OCI-LY1 (cell line): ENCODE results near the gene BPNT1.

Source experiments
- H2AFZ ChIP-seq: fragments of 200-600 bp; sonication (generic), shearing (Covaris generic); 2 replicates; pipeline ENCODE4 v1.6.0; 2014; ENCODE audit warnings: antibody characterized with exemption, mild to moderate bottlenecking, low read length
- H3F3A ChIP-seq: fragments of 200-600 bp; sonication (generic), shearing (Covaris generic); 2 replicates; pipeline ENCODE4 v1.6.0; 2014; ENCODE audit warnings: mild to moderate bottlenecking, antibody characterized with exemption, low read length, moderate library complexity; ENCODE audit not compliant: insufficient read depth
- H3K27ac ChIP-seq: fragments of 200-600 bp; sonication (generic); 2 replicates; pipeline ENCODE4 v1.5.1; 2014; ENCODE audit warnings: low read length, mixed run types, mild to moderate bottlenecking, low read depth; ENCODE audit not compliant: poor library complexity, severe bottlenecking
- H3K27me3 ChIP-seq: fragments of 200-600 bp; sonication (generic); 2 replicates; pipeline ENCODE4 v1.6.0; 2014; ENCODE audit warnings: antibody characterized with exemption, mild to moderate bottlenecking, low read length, moderate library complexity; ENCODE audit not compliant: insufficient read depth
- H3K36me3 ChIP-seq: fragments of 200-600 bp; sonication (generic); 2 replicates; pipeline ENCODE4 v1.6.1; 2014; ENCODE audit warnings: mild to moderate bottlenecking, antibody characterized with exemption, low read length, moderate library complexity, mixed read lengths; ENCODE audit not compliant: insufficient read depth
- H3K4me1 ChIP-seq: fragments of 200-600 bp; sonication (generic); 2 replicates; pipeline ENCODE4 v1.5.1; 2014; ENCODE audit warnings: mild to moderate bottlenecking, low read length, moderate library complexity; ENCODE audit not compliant: insufficient read depth, severe bottlenecking
- H3K4me2 ChIP-seq: fragments of 200-600 bp; sonication (generic), shearing (Covaris generic); 2 replicates; pipeline ENCODE4 v1.6.1; 2014; ENCODE audit warnings: low read length
- H3K4me3 ChIP-seq: fragments of 200-600 bp; sonication (generic); 2 replicates; pipeline ENCODE4 v1.5.1; 2014; ENCODE audit warnings: low read length, low read depth, mild to moderate bottlenecking, mixed read lengths; ENCODE audit not compliant: poor library complexity, severe bottlenecking
- H3K79me2 ChIP-seq: fragments of 200-600 bp; shearing (Covaris generic); 2 replicates; pipeline ENCODE4 v1.6.1; 2016; ENCODE audit warnings: mixed run types, low read length, mixed read lengths; ENCODE audit not compliant: insufficient read depth
- H3K9ac ChIP-seq: fragments of 200-600 bp; sonication (generic), shearing (Covaris generic); 2 replicates; pipeline ENCODE4 v1.6.1; 2014; ENCODE audit warnings: mild to moderate bottlenecking, low read length, mixed read lengths
- H3K9me2 ChIP-seq: fragments of 200-600 bp; sonication (generic), shearing (Covaris generic); 2 replicates; pipeline ENCODE4 v1.6.1; 2014; ENCODE audit warnings: low read depth, mild to moderate bottlenecking, low read length, mixed read lengths
- H3K9me3 ChIP-seq: fragments of 200-600 bp; shearing (Covaris generic); 2 replicates; pipeline ENCODE4 v1.6.1; 2014; ENCODE audit warnings: low read length, mixed read lengths
- H4K20me1 ChIP-seq: fragments of 200-600 bp; sonication (generic), shearing (Covaris generic); 2 replicates; pipeline ENCODE4 v1.6.0; 2016; ENCODE audit warnings: mild to moderate bottlenecking, low read length; ENCODE audit not compliant: insufficient read depth
- EZH2 ChIP-seq: fragments of 200-600 bp; sonication (generic), shearing (Covaris generic); IDR thresholded peaks from 2 replicates; pipeline ENCODE4 v1.8.0; 2017; ENCODE audit warnings: borderline replicate concordance, mixed run types, mild to moderate bottlenecking, antibody characterized with exemption, low read length, moderate library complexity, mixed read lengths
- TF ChIP-seq, protein P1 (sequence below): fragments of 200-600 bp; sonication (generic), shearing (Covaris generic); IDR thresholded peaks from 2 replicates; pipeline ENCODE4 v1.5.1; 2017; ENCODE audit warnings: mild to moderate bottlenecking, antibody characterized with exemption, low read length, moderate library complexity, mixed read lengths

BPNT1 gene

DNA sequence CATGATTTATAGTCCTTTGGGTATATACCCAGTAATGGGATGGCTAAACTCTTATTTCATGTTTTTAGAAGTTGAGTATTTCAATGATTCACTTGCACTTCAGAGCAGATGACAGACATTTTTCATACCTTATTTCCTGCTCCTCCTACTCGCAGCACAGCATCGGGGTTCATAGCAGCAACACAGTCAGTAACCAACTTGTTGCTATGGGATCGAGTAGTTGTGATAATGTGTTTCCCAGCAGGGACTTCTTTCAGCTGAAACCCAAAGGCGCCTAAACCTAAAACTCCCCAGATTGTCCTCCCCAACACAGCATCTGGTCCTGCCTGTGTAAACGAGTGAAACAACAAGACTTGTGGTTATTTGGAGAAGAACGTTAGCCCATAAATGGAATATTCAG is 27.0 kb downstream of the BPNT1 start:
- Histone ChIP-seq H3F3A (no peaks in the 10 kb centered on the region), H3K79me2 (no peaks in the 10 kb centered on the region), H3K9me2 (no peaks in the 10 kb centered on the region), H4K20me1 (no peaks in the 10 kb centered on the region), H3K4me1 (no peaks in the 10 kb centered on the region), H3K9me3 (no peaks in the 10 kb centered on the region), H3K9ac (no peak overlapping the region), H3K4me3 (no peak overlapping the region), H2AFZ (no peak overlapping the region), H3K27me3 (no peaks in the 10 kb centered on the region), H3K27ac (no peak overlapping the region), H3K36me3 (peaks cover 76% of the 10 kb centered on the region), H3K4me2 (no peak overlapping the region)
- TF ChIP-seq, protein P1, sequence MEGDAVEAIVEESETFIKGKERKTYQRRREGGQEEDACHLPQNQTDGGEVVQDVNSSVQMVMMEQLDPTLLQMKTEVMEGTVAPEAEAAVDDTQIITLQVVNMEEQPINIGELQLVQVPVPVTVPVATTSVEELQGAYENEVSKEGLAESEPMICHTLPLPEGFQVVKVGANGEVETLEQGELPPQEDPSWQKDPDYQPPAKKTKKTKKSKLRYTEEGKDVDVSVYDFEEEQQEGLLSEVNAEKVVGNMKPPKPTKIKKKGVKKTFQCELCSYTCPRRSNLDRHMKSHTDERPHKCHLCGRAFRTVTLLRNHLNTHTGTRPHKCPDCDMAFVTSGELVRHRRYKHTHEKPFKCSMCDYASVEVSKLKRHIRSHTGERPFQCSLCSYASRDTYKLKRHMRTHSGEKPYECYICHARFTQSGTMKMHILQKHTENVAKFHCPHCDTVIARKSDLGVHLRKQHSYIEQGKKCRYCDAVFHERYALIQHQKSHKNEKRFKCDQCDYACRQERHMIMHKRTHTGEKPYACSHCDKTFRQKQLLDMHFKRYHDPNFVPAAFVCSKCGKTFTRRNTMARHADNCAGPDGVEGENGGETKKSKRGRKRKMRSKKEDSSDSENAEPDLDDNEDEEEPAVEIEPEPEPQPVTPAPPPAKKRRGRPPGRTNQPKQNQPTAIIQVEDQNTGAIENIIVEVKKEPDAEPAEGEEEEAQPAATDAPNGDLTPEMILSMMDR, result no peak
- no peak for TF ChIP-seq EZH2

DNA sequence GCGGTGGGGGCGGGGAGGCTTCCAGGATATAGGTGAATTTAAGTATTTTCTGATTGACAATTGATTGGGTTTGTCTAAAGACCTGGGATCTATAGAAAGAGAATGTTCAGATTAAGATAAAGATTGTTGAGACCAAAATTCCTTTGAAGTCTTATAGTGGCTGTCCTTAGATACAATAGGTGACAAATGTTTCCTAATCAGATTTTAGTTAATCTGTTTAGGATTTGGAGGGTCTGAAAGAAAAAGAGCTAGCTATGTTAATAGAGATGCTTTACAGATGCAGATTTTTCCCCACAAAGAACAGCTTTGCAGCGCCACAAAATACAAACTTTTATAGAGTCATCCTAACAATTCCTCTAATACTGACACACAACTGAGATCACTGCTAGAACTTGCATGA is 28.7 kb downstream of the BPNT1 start:
- H3K4me2 ChIP-seq, result no peak overlapping the region
- H3K27ac ChIP-seq, result no peak overlapping the region
- H3K36me3 ChIP-seq, result peaks cover 60% of the 10 kb centered on the region

DNA sequence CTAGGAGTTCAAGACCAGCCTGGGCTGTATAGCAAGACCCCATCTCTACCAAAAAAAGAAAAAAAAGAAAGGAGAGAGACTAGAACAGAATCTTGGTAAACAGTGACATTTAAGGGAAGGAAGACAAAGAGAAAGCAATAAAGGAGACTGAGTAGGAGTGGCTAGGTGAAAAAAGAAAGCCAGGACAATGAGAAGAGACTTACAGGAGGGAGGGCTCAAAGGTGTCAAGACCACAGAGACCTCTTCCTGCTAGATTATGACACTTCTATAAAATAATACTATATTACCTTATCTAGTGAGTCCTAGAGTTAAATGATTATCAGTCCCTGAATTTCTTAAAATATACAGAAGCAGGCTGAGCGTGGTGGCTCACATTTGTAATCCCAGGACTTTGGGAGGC is 33.2 kb downstream of the BPNT1 start:
- Histone ChIP-seq H3K36me3 (peaks cover 24% of the 10 kb centered on the region), H3K4me1 (no peaks in the 10 kb centered on the region)
- no peak for TF ChIP-seq EZH2
- TF ChIP-seq, protein P1, result no peak

More for the DNA sequence above, 28.7 kb downstream of the BPNT1 start:
- no peaks in the 10 kb centered on the region for H3K9me3 ChIP-seq
- TF ChIP-seq, protein P1, result no peak
- no peak for TF ChIP-seq EZH2
- H3K27me3 ChIP-seq, result no peaks in the 10 kb centered on the region
- no peak overlapping the region for H2AFZ ChIP-seq
- H3K9me2 ChIP-seq, result no peaks in the 10 kb centered on the region
- no peak overlapping the region for H3K4me3 ChIP-seq
- no peaks in the 10 kb centered on the region for H3K4me1 ChIP-seq
- H3K9ac ChIP-seq, result no peak overlapping the region
- H4K20me1 ChIP-seq, result no peaks in the 10 kb centered on the region
- H3F3A ChIP-seq, result no peaks in the 10 kb centered on the region
- no peaks in the 10 kb centered on the region for H3K79me2 ChIP-seq

More for the DNA sequence above, 33.2 kb downstream of the BPNT1 start:
- Histone ChIP-seq H3F3A (no peaks in the 10 kb centered on the region), H3K9me3 (no peaks in the 10 kb centered on the region), H2AFZ (no peak overlapping the region), H3K27me3 (no peaks in the 10 kb centered on the region), H3K4me2 (no peak overlapping the region), H3K79me2 (no peaks in the 10 kb centered on the region), H4K20me1 (no peaks in the 10 kb centered on the region), H3K27ac (no peak overlapping the region), H3K4me3 (no peak overlapping the region), H3K9ac (no peak overlapping the region), H3K9me2 (no peaks in the 10 kb centered on the region)
